ENCODE results near the gene LRRC59. TPM values are rescaled to one million over a fixed set of nuclear protein-coding genes. Genes with fewer than 3 reads are reported as not detected.

LRRC59 gene
- total RNA-seq, 2 experiments from 2014 or later, result 48.1 to 50.1 TPM

Other genes with a start within 250 kb of the LRRC59 start
- 10 to 100 TPM; 67.7 TPM for gene PPP1R9B, start 246.8 kb downstream of the LRRC59 start, total RNA-seq
- under 1 TPM in 1 of 2 experiments, not detected in 1; 0.14 TPM for gene SGCA, start 231.5 kb downstream of the LRRC59 start, total RNA-seq
- gene COL1A1, start 195.9 kb downstream of the LRRC59 start, total RNA-seq, result 1 to 10 TPM in 1 of 2 experiments, under 1 TPM in 1; 0.95 to 1.7 TPM
- gene TMEM92, start 123.1 kb downstream of the LRRC59 start, total RNA-seq, result not detected
- 10 to 100 TPM; 21.1 to 21.8 TPM for gene XYLT2, start 51.4 kb downstream of the LRRC59 start, total RNA-seq
- 10 to 100 TPM; 55.1 to 58.2 TPM for gene MRPL27, start 24.3 kb downstream of the LRRC59 start, total RNA-seq
- gene EME1, start 24.3 kb downstream of the LRRC59 start, total RNA-seq, result 10 to 100 TPM; 68.9 to 69.8 TPM
- gene ACSF2, start 28.7 kb upstream of the LRRC59 start, total RNA-seq, result 10 to 100 TPM; 19.7 to 20.7 TPM
- not detected for gene CHAD, start 71.4 kb upstream of the LRRC59 start, total RNA-seq
- gene RSAD1, start 81.3 kb upstream of the LRRC59 start, total RNA-seq, result 10 to 100 TPM; 39.2 to 40.4 TPM
- gene MYCBPAP, start 110.9 kb upstream of the LRRC59 start, total RNA-seq, result 1 to 10 TPM; 5.5 to 5.8 TPM
- not detected for gene EPN3, start 135.2 kb upstream of the LRRC59 start, total RNA-seq
- gene SPATA20, start 149.7 kb upstream of the LRRC59 start, total RNA-seq, result 10 to 100 TPM; 15.8 to 16.1 TPM
- under 1 TPM; 0.22 to 0.24 TPM for gene CACNA1G, start 163.2 kb upstream of the LRRC59 start, total RNA-seq
- gene ABCC3, start 237.4 kb upstream of the LRRC59 start, total RNA-seq, result not detected

Measured in activated naive CD4-positive, alpha-beta T cell treated with anti-CD3 and anti-CD28 coated beads for 36 hours (primary cell).